Measurements from ENCODE around the gene SNX19.

The SNX19 gene

DNA sequence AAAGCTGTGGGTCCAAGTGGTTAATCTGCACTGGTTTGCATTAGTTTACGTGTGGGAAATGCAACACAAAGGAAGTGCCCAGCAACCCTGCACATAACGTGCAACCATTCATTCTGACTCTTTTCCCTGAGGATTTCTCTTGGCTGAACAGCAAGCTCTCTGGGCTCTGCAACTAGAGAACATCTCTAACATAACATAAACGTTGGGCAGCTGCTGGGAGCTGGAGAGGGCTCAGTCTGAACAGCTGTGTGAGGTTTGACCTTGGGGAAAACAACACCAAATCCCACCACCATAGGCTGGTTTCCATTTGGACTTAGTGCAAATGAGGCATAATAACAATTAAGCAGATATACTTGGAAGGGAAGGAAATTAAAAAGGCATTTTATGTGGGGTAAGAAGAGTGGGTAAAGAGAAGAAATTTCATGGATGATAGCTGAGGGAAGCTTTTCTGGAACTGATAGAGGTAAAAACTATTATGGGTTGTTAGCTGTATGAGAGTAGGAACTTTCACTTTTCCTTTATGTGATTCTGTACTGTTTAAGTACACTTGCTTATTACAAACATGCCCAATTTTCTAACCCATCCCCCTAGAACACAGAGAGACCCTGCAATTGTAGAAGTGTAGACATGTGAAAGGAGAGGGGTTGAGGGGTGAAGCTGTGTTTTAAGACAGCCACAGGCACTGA lies 76.2 kb downstream of the SNX19 start:
- DNase-seq = no peak

DNA sequence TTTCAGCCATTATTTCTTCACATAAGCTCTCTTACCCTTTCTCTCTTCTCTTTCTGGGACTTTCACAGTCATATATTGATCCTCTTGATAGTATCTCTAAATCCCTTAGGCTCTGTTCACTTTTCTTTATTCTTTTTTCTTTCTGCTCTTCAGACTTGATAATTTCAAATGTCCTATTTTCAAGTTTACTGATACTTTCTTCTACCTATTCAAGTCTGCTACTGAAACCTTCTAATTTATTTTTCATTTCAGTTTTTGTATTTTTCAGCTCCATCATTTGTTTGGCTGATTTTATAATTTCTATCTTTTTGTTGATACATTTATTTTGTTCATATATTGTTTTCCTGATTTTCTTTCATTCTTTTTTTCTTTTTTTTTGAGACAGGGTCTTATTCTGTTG lies 79.1 kb downstream of the SNX19 start:
- no peak for DNase-seq

DNA sequence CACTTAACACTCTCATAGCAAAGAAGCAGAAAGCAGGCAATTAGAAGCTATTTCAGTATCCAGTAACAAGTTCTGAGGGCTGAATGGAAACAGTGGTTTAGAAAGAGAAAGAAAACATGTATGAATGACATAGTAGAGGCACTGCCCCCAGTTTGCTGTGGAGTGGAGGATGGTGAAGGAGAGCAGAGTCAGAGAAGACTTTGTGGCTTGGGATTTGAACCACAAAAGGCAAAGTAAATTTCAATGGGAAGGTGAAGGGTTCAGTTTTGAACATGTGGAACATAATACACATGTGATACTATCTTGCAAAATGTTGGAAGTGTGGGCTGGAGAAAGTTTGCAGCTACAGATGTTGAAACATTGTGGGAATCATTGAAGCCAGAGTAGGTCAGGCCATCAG lies 81.4 kb downstream of the SNX19 start:
- no peak for DNase-seq

DNA sequence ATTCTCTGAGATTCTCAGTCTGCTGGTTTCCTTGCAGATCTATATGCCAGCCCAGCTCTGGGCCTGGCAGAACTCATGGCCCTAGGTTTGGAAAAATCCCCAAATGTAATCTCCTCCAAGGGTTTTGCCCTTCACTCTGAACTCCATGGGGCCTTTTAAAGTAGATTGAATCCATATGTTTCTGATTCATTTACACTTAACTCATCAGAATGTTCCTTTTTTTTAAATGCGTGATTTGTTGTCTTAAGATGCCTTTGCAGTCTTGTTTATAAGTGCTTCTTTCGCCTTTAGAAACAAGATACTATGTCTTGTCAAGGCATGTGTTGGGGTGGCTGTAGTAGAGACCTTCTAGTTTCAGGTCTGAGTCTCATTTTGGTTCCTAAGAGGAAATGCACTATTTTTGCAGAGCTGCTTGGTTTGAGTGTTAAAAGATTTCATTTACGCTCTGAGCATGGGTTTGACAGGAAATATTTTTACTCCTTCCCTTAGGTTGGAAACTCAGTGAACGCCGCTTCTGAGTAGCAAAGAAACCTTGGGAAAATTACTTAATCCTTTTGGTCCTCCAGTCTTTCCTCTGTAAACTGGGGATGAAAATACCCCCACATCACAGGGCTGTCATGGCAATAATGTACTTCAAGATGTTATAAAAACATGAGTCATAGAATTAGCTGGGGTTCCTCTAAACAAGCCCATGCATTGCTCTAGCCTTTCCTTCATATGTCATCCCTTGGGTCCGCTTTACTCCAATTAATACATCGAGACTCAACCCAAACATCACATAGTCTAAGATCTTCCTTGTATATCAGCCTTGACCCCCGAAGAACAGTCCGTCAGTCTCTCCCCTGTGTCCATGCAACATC lies 83.5 kb downstream of the SNX19 start:
- DNase-seq = no peak

DNA sequence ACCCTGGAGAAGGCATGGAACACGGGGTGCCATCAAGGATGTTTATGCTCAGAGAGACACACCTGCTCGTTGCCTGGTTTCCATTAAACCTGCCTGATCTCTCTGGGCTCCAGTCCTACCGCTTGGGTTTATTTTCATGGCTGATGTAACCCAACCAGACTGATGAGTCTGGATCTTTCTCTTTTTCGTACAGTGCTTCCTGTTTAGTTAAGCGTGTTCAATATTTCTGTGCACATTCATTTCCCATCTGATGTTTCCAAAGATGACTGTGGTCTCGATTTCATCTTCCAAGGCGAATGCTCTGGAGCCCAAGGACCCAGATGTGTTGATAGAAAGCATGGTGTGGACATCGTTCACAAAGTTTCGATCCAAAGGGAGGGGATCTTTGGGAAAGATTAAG lies 84.3 kb downstream of the SNX19 start:
- DNase-seq = no peak

DNA sequence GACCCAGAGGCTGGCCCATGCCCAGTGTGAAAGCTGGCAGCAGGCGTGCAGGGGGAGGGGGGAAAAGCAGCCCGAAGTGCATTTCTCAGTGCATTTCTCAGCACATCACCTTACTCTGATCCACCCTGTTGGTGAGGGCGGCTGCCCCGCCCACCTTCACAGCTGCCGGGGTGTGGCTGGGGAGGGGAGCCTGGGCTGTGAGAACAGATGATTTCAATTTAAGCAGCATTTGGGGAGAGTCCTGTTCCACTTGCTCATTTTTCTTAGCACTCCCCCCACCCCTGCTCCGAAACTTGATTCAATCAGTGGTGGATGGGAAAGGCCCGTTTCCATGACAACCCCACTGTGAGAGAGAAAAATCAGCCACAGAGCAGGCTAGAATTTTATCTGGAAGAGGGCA lies 84.8 kb downstream of the SNX19 start:
- DNase-seq = no peak

DNA sequence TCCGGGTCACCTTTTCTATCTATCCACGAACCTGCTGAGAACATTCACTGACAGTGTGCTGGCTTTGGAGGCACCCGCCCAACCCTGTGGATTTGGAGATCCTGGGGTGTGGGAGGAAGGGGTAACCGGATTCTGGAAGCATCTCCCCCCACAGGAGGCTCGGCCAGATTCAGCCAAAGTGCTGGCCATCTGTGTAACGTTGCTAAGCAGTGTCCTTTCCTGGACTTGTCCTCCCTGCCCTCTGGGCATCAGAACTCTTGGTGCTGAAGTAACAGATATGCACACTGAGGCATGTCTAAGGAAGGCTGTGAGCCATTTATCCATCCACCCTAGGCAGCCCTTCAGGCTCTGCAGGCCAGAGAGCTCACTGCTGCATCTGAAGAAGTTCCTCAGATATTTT lies 85.7 kb downstream of the SNX19 start:
- DNase-seq = no peak

DNA sequence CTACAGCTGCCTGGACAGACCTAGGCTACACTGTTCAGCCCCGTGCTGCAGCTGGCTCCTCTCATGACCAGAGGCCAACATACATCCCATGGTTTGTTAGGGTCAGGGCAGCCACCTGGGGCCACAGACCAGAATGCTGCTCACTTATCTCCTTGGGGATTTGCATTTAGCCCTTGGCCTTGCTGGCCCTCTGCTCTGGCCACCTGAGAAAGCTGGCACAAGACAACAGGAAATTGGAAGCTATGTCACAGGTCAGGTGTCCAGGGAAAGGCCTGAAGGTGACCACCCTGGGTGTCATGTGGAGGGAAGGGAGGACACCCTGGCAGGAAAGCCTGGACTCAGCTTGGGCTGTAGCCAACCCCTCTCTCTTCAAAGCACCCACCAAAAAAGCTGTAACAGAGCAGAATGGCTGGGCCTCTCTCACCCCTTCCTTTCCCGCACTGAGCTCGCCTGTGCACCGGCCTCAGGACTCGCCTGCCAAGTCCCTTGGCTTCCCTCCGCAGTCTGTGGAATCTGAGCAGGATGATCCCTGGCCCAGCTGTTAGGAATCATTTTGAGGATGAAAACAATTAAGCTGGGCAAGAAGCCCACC lies 86.3 kb downstream of the SNX19 start:
- no peak for DNase-seq

DNA sequence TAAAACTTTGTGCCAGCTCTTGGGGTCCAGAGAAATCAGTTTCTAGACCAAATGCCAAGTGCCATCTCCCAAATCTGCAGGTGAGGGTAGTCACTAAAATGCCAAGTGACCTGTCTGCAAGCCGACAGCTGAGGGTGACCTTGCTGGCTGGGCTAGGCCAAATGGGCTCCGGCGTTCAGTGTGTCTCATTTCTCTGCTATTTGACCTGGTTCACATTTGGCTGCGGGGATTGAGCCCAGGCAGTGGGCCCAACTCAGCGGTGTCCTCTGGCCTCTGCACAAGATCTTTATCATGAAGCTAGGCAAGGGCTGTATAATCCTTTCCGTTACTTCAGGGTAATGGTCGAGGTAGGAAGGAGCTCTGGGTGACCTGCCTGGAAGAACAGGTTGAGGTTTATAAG lies 87.5 kb downstream of the SNX19 start:
- DNase-seq = no peak

DNA sequence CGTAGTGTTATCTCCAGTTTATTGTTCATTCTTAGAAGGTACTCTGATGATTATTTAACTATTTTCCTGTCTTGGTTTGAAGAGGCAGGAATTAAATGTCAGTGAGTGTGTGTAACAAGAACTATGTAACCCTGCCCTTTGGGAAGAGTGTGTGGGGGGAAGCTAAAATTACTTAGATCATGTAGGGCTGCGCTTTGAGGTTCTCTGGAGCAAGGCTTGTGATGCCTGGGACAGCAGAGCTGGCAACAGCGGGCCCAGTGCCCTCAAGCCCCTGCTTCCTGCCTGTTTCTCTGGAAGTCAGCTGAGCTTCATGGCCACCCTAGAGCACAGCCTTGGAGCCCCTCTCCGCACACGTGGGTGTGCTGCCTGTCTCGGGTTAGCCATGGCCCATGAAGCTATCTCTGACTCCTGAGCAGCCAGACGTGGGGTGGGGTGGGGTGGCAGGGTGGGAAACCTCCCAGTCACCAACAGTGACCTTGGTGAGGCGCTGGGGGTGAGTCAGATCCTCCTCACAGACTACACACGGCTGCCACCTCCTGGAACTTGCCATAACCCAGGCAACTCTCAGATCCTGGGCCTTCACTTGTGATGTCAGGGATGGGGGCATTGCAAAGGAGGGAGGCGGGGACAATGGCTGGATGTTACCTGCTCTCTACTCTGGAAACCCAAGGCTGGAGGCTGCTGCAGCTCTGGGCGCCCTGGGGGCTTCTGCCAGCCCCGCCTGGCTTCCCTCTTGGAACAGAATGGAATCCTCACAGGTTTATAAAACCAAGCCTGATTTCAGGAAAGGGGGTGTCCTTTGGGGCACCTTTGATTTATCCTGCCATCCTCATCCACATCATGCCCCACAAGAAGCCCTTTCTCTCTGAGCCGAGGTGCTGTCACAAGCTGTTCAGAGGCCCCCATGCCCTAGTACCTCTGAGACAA lies 88.6 kb downstream of the SNX19 start:
- peak in 1 of 2 experiments; percentile 1 for DNase-seq

DNA sequence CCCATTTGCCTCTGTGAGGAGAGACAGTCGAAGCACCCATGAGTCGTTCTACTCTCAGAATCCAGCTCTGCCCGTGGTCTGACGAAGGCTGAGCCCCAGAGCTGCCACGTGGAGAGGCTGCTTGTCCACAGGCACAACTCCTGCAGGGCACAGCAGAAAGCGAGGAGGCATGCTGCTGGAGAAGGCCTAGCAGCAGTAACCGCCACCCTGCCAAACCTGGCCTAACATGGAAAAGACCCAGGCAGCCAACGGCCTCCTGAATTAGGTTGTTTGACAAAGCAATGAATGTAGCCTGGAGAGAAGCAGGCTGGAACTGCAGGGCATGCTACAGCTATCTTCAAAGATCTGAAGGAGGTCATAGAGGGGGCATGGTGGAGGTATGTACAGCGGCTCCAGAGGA lies 89.7 kb downstream of the SNX19 start:
- no peak for DNase-seq

DNA sequence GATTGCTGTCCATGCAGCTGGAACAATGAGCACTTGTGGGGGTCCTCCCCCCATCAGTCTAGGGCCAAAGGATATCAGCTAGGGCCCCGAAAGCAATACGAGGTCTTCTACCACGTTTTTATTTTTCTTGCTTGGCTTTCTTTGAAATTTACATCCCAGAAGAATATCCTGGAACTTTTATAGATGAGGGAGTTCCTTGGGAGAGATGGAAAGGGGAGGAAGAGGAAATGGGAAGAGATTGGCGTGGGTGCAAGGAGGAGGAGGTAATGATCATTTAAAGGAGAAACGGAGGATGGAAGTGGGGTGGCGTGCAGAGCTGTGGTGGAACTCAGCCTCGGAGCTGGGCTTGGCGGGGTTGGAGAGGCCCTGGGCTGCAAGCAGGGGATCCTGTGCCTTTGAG lies 90.3 kb downstream of the SNX19 start:
- DNase-seq = no peak

DNA sequence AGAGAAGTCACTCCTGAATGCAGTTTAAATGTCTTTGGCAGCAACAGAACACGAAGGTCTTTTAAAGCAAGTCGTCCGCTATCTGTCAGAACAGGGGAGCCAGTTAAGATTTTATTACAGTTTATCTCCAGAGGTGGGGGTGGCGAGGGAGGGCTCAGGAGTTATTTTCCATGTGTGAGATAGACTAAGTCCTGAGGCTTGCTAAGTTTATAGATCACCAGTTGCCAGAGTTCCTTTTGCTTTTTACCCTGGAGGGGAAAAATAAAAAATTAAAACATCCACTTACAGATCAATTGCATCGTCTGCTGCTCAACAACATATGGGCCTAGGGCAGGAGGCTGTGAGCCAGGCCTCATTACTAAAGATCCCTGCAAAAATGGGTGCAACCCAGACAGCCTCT lies 90.7 kb downstream of the SNX19 start:
- DNase-seq = no peak

All from AML-193 (cell line).